Measurements from ENCODE around the gene EHD1.

DNA sequence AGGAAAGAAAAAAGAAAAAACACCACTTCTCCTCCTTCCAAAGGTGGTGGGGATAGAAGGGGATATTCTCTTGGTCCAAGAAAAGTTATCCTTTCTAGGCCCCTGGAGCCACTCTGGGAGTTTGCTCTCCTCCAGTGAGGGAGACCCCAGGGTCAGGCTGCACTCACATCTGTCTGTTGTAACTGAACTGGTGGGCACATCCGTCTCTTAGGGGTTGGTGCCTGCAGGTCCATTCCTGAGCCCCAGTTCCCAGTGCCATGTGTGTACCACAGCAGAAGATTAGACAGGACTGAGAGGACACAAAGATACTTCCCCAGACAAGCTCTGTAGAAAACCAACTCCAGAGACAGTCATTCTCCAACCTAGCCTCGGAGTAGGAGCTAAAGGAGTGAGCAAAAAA is 41.7 kb upstream of the EHD1 start:
- TF ChIP-seq EZH2 (optimal IDR thresholded peaks at IDR 0.05; ENCODE audit: low read depth, low read length), result no peak
- no peak for TF ChIP-seq CTCF (IDR thresholded peaks at IDR 0.05; ENCODE audit: low read length)
- no peak for TF ChIP-seq EZH2phosphoT487 (IDR thresholded peaks at IDR 0.05; ENCODE audit: low read length)

Data from MM.1S (cell line).